Astrocyte of the spinal cord (primary cell): ENCODE measurements around the gene POT1.

Experiments used
- DNase-seq: peaks from one replicate; pipeline ENCODE4 v3.0.0; 2011; ENCODE audit warnings: low read depth, low spot score
- H3K4me3 ChIP-seq: 2 replicates; pipeline ENCODE4 v1.5.1; 2011; ENCODE audit warnings: low read depth, mild to moderate bottlenecking, low read length, moderate library complexity
- CTCF ChIP-seq: IDR thresholded peaks from 2 replicates; pipeline ENCODE4 v1.5.1; 2012; ENCODE audit warnings: low read depth, mild to moderate bottlenecking, low read length, inconsistent platforms
- in situ Hi-C: cut with HindIII; loops from 2 replicates; pipeline ENCODE4 v1.10.0; 2017; ENCODE audit warnings: low sequenced_read_pairs

Gene POT1

GRCh38 chr7:124943472-124943871, 13.8 kb upstream of the POT1 start:
- no peak overlapping the region for H3K4me3 ChIP-seq
- TF ChIP-seq CTCF = no peak
- DNase-seq = no peak
- in situ Hi-C loops = no loop called here

GRCh38 chr7:124942399-124942798, 12.8 kb upstream of the POT1 start:
- DNase-seq = no peak
- TF ChIP-seq CTCF = no peak
- H3K4me3 ChIP-seq = no peak overlapping the region
- in situ Hi-C loops = no loop called here

- in situ Hi-C loops = no loop called here
- TF ChIP-seq CTCF = no peak
- DNase-seq = no peak
- no peak overlapping the region for H3K4me3 ChIP-seq
These were observed 10.7 kb upstream of the POT1 start for GRCh38 chr7:124940306-124940705.

GRCh38 chr7:124938128-124938527, 8.5 kb upstream of the POT1 start:
- TF ChIP-seq CTCF = no peak
- in situ Hi-C loops = no loop called here
- no peak overlapping the region for H3K4me3 ChIP-seq
- DNase-seq = no peak

GRCh38 chr7:124937076-124937475, 7.5 kb upstream of the POT1 start:
- DNase-seq = no peak
- no peak for TF ChIP-seq CTCF
- in situ Hi-C loops = no loop called here
- no peak overlapping the region for H3K4me3 ChIP-seq

- DNase-seq = no peak
- TF ChIP-seq CTCF = no peak
- in situ Hi-C loops = no loop called here
- no peak overlapping the region for H3K4me3 ChIP-seq
These were observed 5.2 kb upstream of the POT1 start for GRCh38 chr7:124934841-124935240.
